Fibroblast of skin of back (primary cell): ENCODE measurements around the gene GABRB3.

Experiments used
- DNase-seq: peaks from one replicate; pipeline ENCODE4 v3.0.0-alpha.2; 2013

Gene GABRB3

DNA sequence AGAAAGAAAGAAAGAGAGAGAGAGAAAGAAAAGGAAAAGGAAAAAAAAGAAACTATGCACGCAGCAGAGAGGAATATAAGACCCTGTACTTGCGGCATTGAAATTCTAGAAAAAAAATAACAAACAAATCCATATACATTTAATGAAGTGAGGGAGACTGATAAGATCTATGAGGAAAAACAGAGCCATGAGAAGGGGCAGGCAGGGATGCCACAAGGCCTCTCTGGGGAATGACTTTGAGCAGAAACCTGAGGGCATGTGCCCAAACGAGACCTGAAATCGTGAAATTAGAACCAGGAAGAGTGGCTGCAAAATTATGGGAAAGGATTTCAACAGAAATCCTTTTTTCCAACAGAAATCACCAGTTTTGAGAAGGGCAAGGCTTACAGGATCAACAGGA lies 98.4 kb downstream of the GABRB3 start:
- no peak for DNase-seq

GRCh38 chr15:26673445-26673844 lies 99.4 kb downstream of the GABRB3 start:
- DNase-seq = no peak

- no peak for DNase-seq
Observed at GRCh38 chr15:26670116-26670515, 102.8 kb downstream of the GABRB3 start.

- no peak for DNase-seq
Observed at GRCh38 chr15:26667222-26667988, 105.5 kb downstream of the GABRB3 start.

GRCh38 chr15:26665957-26666791 lies 106.7 kb downstream of the GABRB3 start:
- DNase-seq = no peak

GRCh38 chr15:26662283-26662682 lies 110.6 kb downstream of the GABRB3 start:
- DNase-seq = no peak

- no peak for DNase-seq
Observed at GRCh38 chr15:26661748-26662147, 111.1 kb downstream of the GABRB3 start.

GRCh38 chr15:26661107-26661506 lies 111.8 kb downstream of the GABRB3 start:
- DNase-seq = no peak

GRCh38 chr15:26660241-26660640 lies 112.6 kb downstream of the GABRB3 start:
- DNase-seq = no peak

- no peak for DNase-seq
Observed at GRCh38 chr15:26658290-26658689, 114.6 kb downstream of the GABRB3 start.

DNA sequence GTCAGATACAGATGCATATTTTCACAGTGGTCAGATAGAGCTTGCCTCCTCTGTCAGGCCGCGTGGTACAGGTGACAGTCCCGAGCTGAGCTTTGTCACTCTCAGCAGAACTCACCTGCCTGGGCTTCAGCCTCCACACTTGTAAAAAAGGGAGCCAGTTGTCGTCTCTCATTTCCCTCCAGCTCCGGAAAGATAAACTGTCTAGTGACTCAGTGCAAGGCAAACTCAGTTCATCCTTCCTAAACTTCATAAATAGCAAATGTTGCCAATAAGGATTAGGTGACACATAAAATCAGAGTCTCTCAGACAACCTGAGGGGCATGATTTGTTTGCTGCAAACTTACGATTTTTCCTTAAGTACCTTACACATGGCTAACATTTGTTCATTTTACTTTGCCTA lies 116.8 kb downstream of the GABRB3 start:
- no peak for DNase-seq

DNA sequence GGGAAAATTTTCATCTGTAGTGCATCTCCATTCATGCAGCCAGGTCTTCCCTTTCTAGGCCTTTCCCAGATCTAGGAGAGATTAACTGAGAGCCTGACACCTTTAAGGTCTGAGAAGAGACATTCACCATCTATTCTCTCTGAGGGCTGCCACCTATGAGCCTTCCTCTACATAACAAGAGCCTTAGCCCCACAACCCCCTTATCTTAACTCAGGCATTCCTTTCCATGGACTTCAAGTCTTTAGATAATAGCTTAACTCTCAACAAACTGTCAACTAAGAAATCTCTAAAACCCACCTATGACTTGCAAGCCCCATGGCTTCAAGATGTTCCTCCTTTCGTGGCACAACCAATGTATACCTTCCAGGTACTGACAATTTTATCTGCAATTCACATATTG lies 121.0 kb downstream of the GABRB3 start:
- DNase-seq = no peak

DNA sequence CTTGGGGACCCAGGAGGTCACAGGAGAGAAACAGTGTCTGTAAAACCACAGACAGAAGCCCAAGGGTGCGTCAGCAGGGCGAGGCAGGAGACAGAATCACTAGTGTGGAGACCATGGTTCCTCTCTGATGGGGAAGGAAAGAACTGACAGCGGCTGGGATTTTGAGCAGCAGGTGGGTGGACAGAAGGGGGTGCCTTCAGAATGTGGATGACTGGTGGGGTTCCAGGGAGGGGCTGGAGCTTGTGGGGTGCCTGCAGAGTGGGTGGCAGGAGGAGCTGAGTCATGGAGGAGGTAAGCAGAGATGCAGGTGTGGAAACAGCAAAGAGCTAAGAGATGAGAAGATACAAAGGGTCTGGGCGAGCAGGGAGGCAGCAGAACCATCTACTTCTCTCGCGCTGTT lies 124.2 kb downstream of the GABRB3 start:
- no peak for DNase-seq

DNA sequence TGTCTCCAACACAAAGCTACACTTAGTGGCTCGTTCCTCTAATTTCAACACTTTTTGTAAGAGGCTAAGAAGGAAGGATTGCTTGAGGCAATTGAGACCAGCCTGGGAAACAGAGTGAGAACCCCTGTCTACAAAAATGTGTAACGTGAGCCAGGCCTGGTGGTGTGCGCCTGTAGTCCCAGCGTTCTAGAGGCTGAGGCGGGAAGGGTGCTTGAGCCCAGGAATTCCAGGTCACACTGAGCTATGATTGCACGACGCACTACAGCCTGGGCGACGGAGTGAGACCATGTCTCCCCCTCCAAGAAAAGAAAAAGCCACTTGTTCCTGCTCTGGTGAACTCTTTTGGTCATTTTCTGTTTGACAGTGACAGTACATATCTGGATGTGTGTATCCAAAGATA lies 127.9 kb downstream of the GABRB3 start:
- DNase-seq = no peak

DNA sequence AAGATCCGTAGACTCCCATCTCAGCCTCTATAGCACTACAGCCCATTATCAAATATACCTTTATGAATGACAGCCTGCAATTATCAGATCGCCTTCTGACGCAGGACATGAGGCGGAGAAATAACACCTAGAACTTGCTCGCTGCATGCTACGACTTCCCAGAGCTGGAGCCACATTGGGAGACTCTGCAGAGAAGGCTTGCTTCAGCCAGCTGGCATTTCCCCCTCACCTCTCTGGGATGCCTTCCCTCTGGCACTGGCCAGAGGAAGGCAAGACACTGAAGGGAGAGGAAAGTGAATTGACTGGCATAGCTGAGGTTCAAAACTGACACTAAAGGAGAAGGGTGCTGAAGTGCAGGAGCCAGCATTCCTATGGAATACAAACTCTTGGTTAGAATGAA lies 131.7 kb downstream of the GABRB3 start:
- no peak for DNase-seq

- no peak for DNase-seq
Observed at GRCh38 chr15:26640601-26641000, 132.3 kb downstream of the GABRB3 start.

- DNase-seq = no peak
Observed at GRCh38 chr15:26639966-26640365, 132.9 kb downstream of the GABRB3 start.

DNA sequence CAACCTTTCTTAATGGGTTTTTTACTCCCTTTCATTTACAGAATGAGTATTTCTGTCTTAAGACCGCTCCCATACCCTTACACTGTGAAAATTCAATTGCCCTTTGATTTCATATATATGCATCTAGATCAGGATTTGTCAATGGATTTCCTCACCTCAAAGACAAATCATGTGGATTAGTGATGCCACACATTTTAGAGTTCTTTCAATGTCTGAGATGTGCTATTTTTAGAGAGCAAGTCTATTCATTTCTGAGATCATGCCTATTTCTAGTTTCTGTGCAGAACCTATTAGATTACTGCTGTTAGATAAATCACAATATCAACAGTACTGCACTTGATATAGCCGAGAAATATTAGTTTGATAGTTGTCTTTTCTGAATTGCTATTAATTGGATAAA lies 137.3 kb downstream of the GABRB3 start:
- no peak for DNase-seq

- DNase-seq = no peak
Observed at GRCh38 chr15:26635105-26635504, 137.8 kb downstream of the GABRB3 start.

GRCh38 chr15:26634319-26634718 lies 138.5 kb downstream of the GABRB3 start:
- no peak for DNase-seq

GRCh38 chr15:26632500-26632899 lies 140.4 kb downstream of the GABRB3 start:
- DNase-seq = no peak

DNA sequence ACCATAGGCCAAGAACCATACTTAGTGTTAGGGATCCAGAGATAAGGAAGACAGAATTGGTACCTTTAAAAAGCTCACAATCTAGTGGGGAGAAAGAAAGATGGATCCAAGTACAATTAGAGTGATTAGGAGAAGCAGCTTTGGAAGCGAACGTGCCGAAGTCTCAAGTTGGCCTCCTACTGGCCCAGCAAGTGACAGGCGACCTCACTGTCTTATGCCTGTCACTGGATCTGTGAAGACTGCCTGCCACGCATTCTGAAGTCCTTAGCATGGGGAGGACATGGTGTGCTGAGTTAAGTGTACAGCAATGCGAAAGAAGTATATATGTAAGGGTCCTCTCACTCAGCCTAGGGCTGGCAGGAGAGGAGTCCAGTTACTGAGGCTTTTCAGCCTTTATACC lies 141.0 kb downstream of the GABRB3 start:
- DNase-seq = no peak

- DNase-seq = no peak
Observed at GRCh38 chr15:26630857-26631256, 142.0 kb downstream of the GABRB3 start.

DNA sequence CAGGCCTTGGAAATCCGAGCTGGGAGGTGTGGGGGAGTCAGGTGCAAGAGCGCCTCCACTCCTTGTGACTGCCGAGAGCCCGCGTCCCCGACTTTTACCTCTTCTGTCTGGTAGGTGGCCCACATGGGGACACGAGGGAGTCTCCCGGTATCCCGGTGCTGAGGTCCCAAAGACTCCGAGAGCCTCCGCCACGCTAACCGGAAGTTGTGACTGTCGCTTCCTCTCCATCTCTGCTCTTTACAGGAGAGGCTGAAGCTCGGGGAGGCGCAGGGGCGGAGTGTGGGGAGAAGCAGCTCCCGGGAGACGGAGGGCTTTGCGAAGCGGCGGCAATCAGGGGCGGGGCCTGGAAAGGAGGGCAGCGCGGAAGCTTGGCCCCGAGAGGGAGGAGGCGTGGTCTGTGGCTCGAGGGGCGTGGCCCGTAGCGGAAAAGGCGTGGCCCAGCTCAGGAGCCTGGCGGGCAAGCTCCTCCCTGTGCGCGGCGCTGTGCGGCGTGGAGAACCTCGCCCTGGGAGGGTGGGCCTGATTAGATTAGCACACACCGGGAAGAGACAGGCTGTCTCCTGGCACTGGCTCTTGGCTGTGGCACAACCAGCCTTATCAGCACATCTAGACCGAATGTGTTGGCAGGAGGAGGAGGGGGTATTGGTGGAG lies 143.9 kb downstream of the GABRB3 start:
- DNase-seq = peak; percentile 76
